LHCN-M2 (cell line): ENCODE results near the gene SCIN. TPM values are rescaled to one million over a fixed set of nuclear protein-coding genes. Genes with fewer than 3 reads are reported as not detected.
"Not testable (repeated sequence)": the region's sequence is repeated elsewhere in the genome, so short reads cannot be mapped to it uniquely, and the experiment has no call there.

Source experiments
- DNase-seq: peaks from one replicate; pipeline ENCODE4 v3.0.0-alpha.2; 2012; ENCODE audit warnings: low read depth
- total RNA-seq: library from RNA; depleted of rRNA; stranded (reverse); fragments of >200 nt; gene quantifications from 2 replicates; pipeline ENCODE4 v1.2.3, GENCODE V29; 2014

The SCIN gene
- total RNA-seq, 1 experiment from 2014 or later: 0.40 TPM

- peak; percentile 18 for DNase-seq
Observed at GRCh38 chr7:12610899-12611298, 40.4 kb downstream of the SCIN start.

DNA sequence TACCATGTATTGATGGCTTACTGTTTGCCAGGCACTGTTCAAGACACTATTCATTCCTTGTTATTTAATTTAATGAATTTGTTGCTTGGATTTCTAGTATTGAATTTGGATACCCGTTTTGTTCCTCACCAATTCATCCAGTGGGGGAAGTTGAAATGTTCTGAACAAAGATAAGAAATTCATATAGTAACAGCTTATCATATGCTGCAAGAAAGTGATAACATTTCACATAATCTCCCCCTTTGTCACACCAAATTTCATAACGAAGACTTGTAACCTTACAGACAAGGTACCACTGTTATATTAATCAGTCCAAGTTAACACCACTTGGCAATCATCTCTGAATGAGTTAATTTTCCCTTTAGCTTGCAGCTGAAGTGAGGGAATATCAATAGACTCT is 42.1 kb downstream of the SCIN start:
- no peak for DNase-seq

DNA sequence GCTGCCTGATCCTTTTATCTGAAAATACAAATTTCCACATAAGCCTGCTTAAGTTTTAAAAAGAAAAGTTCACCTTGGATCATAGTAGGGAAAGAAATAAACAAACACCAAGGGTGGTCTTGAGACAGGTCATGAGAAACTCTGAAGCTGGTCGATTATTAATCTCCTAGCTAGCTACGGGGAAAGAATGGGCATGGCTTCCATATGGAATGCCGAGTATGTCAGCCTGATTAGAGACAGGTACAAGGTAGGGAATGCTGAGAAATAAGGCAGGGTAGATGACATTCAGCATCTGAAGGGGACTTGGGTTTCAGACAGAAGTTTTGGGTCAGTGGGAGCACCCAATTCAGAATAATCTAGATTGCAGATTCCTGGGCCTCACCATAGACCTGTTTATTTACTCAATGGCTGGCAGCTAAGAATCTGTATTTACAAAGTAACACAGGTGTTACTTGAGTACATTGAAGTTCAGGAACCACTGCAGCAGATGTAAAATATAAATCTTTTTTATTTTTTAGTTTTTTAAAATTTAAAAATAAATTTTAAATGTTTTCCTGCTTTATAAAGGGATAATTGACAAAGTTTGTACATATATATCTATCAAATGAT is 49.0 kb downstream of the SCIN start:
- no peak for DNase-seq

DNA sequence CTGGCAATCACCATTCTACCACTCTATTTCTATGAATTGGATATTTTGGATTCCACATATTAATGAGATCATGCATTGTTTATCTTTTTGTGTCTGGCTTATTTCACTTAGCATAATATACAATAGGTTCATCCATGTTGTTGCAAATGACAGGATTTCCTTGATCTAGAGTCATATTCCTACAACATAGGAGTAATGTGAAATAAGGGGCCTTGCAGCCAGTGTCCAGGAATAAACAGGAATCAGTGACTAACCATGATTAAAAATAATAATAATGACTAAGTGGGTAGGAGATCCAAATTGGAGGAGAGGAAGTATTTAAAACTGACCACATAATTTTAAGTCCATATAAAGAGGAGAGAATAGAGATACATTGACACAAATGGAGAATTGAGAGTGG is 49.9 kb downstream of the SCIN start:
- DNase-seq: peak; percentile 3

GRCh38 chr7:12623223-12623622 is 52.7 kb downstream of the SCIN start:
- no peak for DNase-seq

DNA sequence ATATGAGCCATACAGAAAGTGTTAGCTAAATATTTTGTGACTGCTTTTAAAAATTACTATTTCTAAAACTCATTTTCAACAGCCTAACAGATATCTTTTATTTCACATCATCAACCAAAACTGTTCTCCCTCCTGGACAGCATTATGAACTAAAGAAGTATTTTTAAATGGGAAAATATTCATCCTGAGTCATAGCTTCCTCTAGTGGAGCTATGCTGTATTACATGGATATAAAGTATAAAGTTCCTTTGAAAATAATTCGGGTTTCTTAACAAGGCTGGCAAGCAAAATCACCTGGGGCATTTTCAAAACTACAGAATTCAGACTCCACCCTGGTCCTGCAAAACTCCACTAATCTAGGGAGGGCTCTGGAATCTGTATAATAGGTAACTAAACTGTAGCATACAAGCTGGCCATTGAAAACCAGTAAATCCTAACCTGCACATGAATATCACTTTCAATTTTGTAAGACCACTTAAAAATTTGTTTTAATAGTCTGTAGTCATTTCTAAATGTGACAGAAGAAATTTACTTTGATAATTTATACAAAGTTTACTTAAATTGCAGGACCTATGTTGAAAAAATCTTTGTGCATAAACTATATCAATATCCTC is 53.5 kb downstream of the SCIN start:
- DNase-seq: peak; percentile 55

DNA sequence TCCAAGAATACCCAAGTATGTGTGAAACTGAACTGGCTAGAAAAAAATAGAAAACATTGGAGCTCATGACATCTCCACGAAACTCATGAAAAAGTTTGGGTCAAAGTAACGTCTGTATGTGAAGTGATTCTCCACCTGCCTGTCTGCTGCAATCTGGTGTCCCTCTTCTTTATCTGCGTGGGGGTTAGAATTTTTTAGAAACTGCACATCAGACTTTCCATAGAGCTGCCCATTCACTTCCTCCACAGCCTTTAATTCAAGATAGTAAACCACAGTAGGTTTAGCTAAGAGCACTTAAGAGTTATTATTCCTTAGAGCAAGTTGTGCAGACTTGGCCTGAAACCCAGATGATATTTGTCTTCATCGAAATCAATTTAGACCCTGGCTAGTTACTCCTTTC is 55.3 kb downstream of the SCIN start:
- DNase-seq: no peak

GRCh38 chr7:12629816-12630512 is 59.4 kb downstream of the SCIN start:
- DNase-seq: no peak

DNA sequence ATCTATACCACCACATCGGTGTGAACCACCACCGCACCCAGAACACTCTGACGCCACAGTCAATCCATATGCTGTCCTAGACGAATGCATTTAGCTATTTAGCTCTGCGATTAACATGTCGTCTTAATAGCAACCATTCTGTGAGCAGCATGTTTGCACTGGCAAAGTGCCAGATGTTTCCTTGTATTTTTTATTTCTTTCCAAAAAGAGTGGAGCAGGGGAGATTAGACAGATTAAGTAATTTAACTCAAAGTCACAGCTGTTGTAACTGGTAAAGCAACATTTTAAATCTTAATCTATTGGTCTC is 59.9 kb downstream of the SCIN start:
- DNase-seq: no peak

- DNase-seq: no peak
Observed at GRCh38 chr7:12633582-12633981, 63.1 kb downstream of the SCIN start.

DNA sequence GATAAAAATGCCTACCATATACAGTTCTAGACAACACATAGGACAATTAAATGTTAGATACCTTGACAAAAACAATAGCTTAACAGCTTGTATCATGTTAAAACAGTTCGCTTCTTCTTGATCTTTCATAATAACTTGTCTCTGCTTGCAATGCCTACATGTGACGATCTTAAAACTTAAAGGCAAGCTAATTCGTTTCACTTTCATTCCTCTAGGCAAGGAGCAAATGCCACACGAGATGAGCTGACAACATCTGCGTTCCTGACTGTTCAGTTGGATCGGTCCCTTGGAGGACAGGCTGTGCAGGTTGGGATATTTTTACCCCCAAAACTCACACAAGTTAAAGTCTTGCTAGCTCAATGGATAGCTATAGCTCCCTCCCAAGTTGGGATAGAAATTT is 65.3 kb downstream of the SCIN start:
- DNase-seq: no peak

- no peak for DNase-seq
Observed at GRCh38 chr7:12637328-12637727, 66.8 kb downstream of the SCIN start.

DNA sequence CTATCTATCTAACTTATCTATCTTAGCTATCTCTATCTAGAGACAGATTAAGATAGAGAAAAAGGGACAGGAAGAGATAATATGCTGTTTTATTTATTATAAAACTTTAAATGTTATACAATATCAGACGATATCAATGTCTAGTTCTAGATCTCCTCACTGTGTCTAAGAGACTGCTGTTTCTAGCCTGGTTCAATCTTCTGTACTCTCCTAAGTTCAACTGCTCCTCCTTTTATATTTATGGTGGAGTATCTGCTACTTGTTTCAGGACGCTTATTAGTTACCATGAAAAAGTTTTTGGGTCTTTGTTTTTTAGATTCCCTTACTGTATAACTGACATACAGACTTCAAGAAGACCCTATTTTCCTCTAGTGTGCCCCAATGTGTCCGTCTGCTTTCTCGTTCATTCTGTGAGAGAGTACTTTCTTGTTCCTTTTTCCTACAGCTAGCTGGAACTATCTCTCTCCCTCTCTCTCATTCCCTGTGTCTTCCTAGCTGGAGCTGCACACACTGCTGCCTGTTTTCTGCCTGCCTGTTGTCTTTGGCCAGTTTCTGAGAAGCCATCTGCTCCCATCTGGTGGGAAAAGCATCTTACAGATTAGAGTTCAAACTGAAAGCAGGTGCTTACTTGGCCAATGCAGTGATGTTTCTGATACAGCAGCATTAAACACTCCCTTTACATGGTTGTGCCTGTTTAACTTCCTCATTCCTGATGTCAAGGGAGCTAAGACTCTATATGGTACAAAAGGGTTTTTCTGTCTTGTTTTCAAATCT is 67.5 kb downstream of the SCIN start:
- DNase-seq: peak; percentile 41

- peak; percentile 50 for DNase-seq
Observed at GRCh38 chr7:12638851-12639456, 68.4 kb downstream of the SCIN start.

DNA sequence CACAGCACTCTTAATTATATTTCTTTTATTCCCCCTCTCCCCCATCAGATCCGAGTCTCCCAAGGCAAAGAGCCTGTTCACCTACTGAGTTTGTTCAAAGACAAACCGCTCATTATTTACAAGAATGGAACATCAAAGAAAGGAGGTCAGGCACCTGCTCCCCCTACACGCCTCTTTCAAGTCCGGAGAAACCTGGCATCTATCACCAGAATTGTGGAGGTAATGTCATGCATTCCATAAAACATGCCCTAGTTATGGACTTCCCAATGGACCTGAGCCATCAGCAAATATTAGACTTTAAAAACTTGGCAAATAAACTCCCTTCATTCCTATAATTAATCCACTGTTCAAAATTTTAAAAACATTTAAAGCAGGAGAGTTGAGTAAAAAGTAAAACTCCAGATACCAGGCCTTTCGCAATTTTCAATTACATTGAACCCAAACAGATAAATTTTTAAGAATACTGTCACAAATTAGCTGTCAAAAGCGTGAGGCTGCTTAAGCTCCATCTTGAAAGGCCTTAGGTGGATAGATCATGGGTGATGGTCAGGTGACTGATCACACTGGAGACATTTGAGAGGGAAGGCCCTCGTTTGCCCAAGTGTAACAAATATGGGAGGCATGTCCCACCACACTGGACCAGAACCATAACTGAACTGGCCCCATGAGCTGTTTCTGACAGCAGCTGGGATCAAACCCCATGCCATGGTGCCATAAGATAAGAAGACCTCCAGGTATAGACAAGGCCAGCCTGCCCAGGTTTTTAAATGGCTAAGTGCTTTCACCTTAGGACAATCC is 70.0 kb downstream of the SCIN start:
- DNase-seq: no peak

GRCh38 chr7:12641196-12641595 is 70.7 kb downstream of the SCIN start:
- no peak for DNase-seq

DNA sequence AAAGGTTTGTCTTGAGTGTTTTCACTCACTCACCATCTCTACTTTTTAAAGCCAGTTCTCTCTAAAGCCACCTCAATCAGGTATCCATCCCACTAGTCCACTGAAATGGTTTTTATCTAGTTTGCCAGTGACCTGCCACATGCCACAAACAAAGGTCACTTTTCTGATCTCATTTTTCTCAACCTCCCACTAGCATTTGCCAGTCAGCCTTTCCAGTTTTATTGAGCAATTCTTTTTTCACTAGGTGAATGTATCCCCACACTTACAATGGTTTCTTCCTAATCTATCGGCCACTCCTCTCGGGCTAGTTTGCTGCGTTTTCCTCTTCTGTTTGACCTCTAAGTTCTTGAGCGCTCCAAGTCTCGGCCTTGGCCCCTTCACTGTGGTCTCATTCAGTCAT is 72.0 kb downstream of the SCIN start:
- DNase-seq: no peak

GRCh38 chr7:12643001-12643643 is 72.6 kb downstream of the SCIN start:
- DNase-seq: no peak

- no peak for DNase-seq
Observed at GRCh38 chr7:12643644-12644043, 73.1 kb downstream of the SCIN start.

DNA sequence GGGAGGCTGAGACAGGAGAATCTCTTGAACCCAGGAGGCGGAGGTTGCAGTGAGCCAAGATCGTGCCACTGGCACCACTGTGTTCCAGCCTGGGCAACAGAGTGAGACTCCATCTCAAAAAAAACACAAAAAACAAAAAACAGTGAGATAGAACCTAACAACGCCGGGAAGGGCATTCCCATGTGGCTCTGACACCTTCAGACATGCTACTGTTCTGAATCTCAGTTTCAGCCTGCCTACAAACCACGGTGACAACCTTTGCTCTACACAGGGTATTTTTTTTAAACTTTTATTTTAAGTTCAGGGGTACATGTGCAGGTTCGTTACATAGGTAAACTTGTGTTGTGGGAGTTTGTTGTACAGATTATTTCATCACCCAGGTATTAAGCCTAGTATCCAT is 74.7 kb downstream of the SCIN start:
- DNase-seq: not testable (repeated sequence)

DNA sequence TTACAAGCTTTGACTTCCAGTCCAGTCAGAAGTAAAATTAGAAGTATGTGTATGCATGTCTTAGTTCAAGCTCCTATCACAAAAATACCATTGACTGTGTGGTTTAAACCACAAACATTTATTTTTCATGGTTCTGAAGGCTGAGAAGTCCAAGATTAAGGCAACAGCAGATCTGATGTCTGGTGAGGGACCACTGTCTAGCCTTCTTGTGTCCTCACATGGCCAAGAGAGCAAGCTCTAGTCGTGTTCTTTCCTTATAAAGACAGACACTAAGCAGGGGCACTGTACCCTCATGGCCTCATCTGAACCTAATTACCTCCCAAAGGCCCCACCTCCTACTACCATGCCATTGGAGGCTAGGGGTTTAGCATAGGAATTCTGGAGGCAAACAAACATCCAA is 75.6 kb downstream of the SCIN start:
- peak; percentile 38 for DNase-seq
